22Rv1 (cell line): Measurements from ENCODE around the gene RNF152.

Source experiments
- CTCF ChIP-seq: fragments of 450-650 bp; IDR thresholded peaks from 2 replicates; pipeline ENCODE4 v1.5.1; 2017; ENCODE audit warnings: mild to moderate bottlenecking
- ZFX ChIP-seq: fragments of 450-650 bp; IDR thresholded peaks from 2 replicates; pipeline ENCODE4 v1.6.1; 2017; ENCODE audit warnings: antibody characterized with exemption, borderline replicate concordance

DNA sequence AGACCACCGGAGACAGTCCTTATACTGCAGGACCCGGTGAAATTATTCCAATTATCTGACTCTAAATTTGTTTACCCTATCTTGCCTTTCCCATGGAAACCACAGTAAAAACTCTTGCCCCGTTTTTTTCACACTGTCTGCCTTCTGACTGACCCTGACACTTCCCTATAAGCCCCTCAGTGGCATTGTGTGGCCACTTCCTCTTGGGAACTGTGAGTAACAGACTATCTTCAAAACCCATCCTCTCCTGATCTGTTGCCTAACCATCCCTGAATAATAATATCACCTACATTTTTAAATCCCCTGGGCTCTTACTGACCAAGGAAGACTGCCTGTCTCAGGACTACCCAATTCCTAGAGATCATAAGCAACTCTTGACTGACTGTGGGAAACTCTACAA, 42.6 kb upstream of the RNF152 start:
- TF ChIP-seq CTCF (no peak), ZFX (no peak)
